RWPE1 (cell line): ENCODE results near the gene DNAJB5.

Experiments used
- CTCF ChIA-PET: fragments of 350-600 bp; sonication (Branson Sonifier 250); formaldehyde crosslinking; extraction: SDS; loops from one replicate; lab custom pipeline; 2021; lab: Yijun Ruan, JAX
- POLR2A ChIA-PET: fragments of 400-600 bp; formaldehyde crosslinking; extraction: SDS; loops from one replicate; lab custom pipeline; 2020; ENCODE audit warnings: antibody characterized with exemption; ENCODE audit not compliant: low non-redundant PET; lab: Yijun Ruan, JAX
- DNase-seq: peaks from one replicate; pipeline ENCODE4 v3.0.0; 2012; ENCODE audit warnings: low spot score
- H3K27ac ChIP-seq: fragments of 450-650 bp; 2 replicates; pipeline ENCODE4 v1.5.1; 2017
- CTCF ChIP-seq: fragments of 450-650 bp; conservative IDR thresholded peaks from 2 replicates; pipeline ENCODE4 v1.5.1; 2017; ENCODE audit warnings: low read depth, mild to moderate bottlenecking

DNAJB5 gene

GRCh38 chr9:34958411-34958982, 31.0 kb upstream of the DNAJB5 start:
- peak; percentile 16; the same call in 1 of the 2 replicates for TF ChIP-seq CTCF
- no peak overlapping the region for H3K27ac ChIP-seq
- ChIA-PET CTCF (interaction anchor here (1.5 kb wide), 1 partner anchor 59 kb away, joined by 4 read pairs; no protein-coding TSS in a partner anchor), POLR2A (no interaction called here)
- DNase-seq, result no peak

- ChIA-PET POLR2A (interaction anchor here (0.6 kb wide), 1 partner anchor 215 kb away, joined by 3 read pairs; no protein-coding TSS in a partner anchor), CTCF (interaction anchor here (1.5 kb wide), 1 partner anchor 60 kb away, joined by 4 read pairs; no protein-coding TSS in a partner anchor)
- DNase-seq, result no peak
- no peak for TF ChIP-seq CTCF
- no peak overlapping the region for H3K27ac ChIP-seq
Observed at GRCh38 chr9:34959461-34959860, 30.1 kb upstream of the DNAJB5 start.

- ChIA-PET CTCF (interaction anchor here (0.7 to 1.5 kb wide), 5 partner anchors 33 to 149 kb away, joined by 3 to 6 read pairs (median 5); no protein-coding TSS in a partner anchor), POLR2A (no interaction called here)
- DNase-seq, result peak; percentile 60
- no peak for TF ChIP-seq CTCF
- no peak overlapping the region for H3K27ac ChIP-seq
Observed at GRCh38 chr9:34961574-34962490, 27.7 kb upstream of the DNAJB5 start.

GRCh38 chr9:34962546-34962945, 27.0 kb upstream of the DNAJB5 start:
- no peak for DNase-seq
- no peak overlapping the region for H3K27ac ChIP-seq
- ChIA-PET CTCF (interaction anchor here (0.7 to 1.5 kb wide), 3 partner anchors 32 to 63 kb away, joined by 5 to 6 read pairs (median 5); no protein-coding TSS in a partner anchor), POLR2A (no interaction called here)
- no peak for TF ChIP-seq CTCF

GRCh38 chr9:34963552-34963951, 26.0 kb upstream of the DNAJB5 start:
- no peak overlapping the region for H3K27ac ChIP-seq
- CTCF ChIA-PET, result interaction anchor here (0.5 kb wide), 1 partner anchor 1499 kb away, joined by 4 read pairs; no protein-coding TSS in a partner anchor
- TF ChIP-seq CTCF, result no peak
- no peak for DNase-seq
- POLR2A ChIA-PET, result no interaction called here

- no peak for TF ChIP-seq CTCF
- CTCF ChIA-PET, result no interaction called here
- H3K27ac ChIP-seq, result no peak overlapping the region
- POLR2A ChIA-PET, result no interaction called here
- DNase-seq, result no peak
Observed at GRCh38 chr9:34964458-34964857, 25.1 kb upstream of the DNAJB5 start.
